Endodermal cell (in vitro differentiated cells): ENCODE measurements around the gene JMJD7. TPM values are rescaled to one million over a fixed set of nuclear protein-coding genes. Genes with fewer than 3 reads are reported as not detected.

Source experiments
- DNase-seq: peaks from one replicate; pipeline ENCODE4 v3.0.0-alpha.2; 2017
- H3K27ac ChIP-seq: 2 replicates; pipeline ENCODE4 v1.5.1; 2013; ENCODE audit warnings: mild to moderate bottlenecking, low read depth, low read length, moderate library complexity
- H3K27me3 ChIP-seq: 2 replicates; pipeline ENCODE4 v1.6.1; 2013; ENCODE audit warnings: mild to moderate bottlenecking, low read length, moderate library complexity; ENCODE audit not compliant: insufficient read depth, control insufficient read depth, poor library complexity, severe bottlenecking
- H3K36me3 ChIP-seq: 2 replicates; pipeline ENCODE4 v1.7.0; 2013; ENCODE audit warnings: mild to moderate bottlenecking, low read length, moderate library complexity; ENCODE audit not compliant: control insufficient read depth, insufficient read depth
- H3K4me1 ChIP-seq: one replicate; pipeline ENCODE4 v1.7.0; 2013; ENCODE audit warnings: low read length; ENCODE audit not compliant: control insufficient read depth, insufficient read depth
- H3K4me3 ChIP-seq: 2 replicates; pipeline ENCODE4 v1.5.1; 2013; ENCODE audit warnings: mild to moderate bottlenecking, low read length, moderate library complexity
- H3K9ac ChIP-seq: 2 replicates; pipeline ENCODE4 v1.6.1; 2013; ENCODE audit warnings: mild to moderate bottlenecking, low read length, moderate library complexity; ENCODE audit not compliant: poor library complexity, severe bottlenecking; ENCODE audit errors: extremely low read depth
- H3K9me3 ChIP-seq: 2 replicates; pipeline ENCODE4 v1.6.1; 2013; ENCODE audit warnings: mild to moderate bottlenecking, low read length, moderate library complexity; ENCODE audit not compliant: control insufficient read depth
- H3K27ac Mint-ChIP-seq: 2 replicates; pipeline ENCODE4 v1.8.0; 2020; ENCODE audit warnings: mixed read lengths
- H3K27me3 Mint-ChIP-seq: 2 replicates; pipeline ENCODE4 v1.8.0; 2021; ENCODE audit warnings: mild to moderate bottlenecking, mixed read lengths; ENCODE audit not compliant: insufficient read depth
- H3K36me3 Mint-ChIP-seq: 2 replicates; pipeline ENCODE4 v1.8.0; 2020; ENCODE audit warnings: low read depth, mixed read lengths
- H3K4me1 Mint-ChIP-seq: 2 replicates; pipeline ENCODE4 v1.8.0; 2020; ENCODE audit warnings: mixed read lengths
- H3K4me3 Mint-ChIP-seq: 2 replicates; pipeline ENCODE4 v1.8.0; 2020; ENCODE audit warnings: mild to moderate bottlenecking, moderate library complexity, mixed read lengths
- H3K9me3 Mint-ChIP-seq: 2 replicates; pipeline ENCODE4 v1.8.0; 2020; ENCODE audit warnings: mild to moderate bottlenecking, mixed read lengths
- WGBS, 2 experiments: methylation state at CpG; one replicate each; pipeline versions ENCODE4 v1.1.5 to v1.1.7; 2013; ENCODE audit warnings: missing lambda C conversion rate in 2 of 2, mixed read lengths in 1 of 2; ENCODE audit not compliant: insufficient coverage in 1 of 2, insufficient read length in 1 of 2; 5-methylcytosine and 5-hydroxymethylcytosine counted together
- total RNA-seq, 2 donors: library from RNA; stranded (reverse); fragmentation: NEBNext Ultra II Directional in 1 of 2; extraction: Animal tissue kit (Norgen Biotek cat#: 25700) in 1 of 2; gene quantifications; 2 replicates in 1 of 2; 3 replicates in 1 of 2; pipeline ENCODE4 v1.2.1, GENCODE V29; 2021
- TF ChIP-seq, protein P1 (sequence below): fragments of 200-600 bp; sonication (generic); conservative IDR thresholded peaks from 2 replicates; pipeline ENCODE4 v1.5.0; 2021; ENCODE audit warnings: antibody characterized with exemption, mild to moderate bottlenecking

JMJD7 gene
- total RNA-seq, 2 donors from 2014 or later: 18.4 to 22.1 TPM

DNA sequence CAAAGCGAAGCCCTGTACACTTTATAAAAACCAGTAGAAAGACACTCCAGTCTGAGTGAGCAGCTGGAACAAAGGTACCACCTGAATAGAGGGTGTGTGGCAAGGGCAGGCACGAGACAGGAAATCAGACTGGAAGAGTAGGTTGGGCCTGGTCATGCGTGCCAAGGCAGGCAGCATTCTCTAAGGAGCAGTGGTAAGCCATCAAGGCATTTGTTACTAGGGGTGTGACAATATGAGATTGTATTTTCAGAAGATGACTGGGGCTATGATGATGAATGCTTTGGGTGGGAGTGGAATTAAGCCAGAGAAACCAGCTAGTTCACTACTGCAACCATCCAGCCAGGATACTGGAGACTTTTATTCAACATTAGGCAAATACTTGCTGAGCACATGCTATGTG lies 5.0 kb downstream of the JMJD7 start:
- Mint-ChIP-seq H3K36me3 (peaks cover 20% of the 10 kb centered on the region), H3K27me3 (no peaks in the 10 kb centered on the region), H3K4me3 (no peak overlapping the region), H3K4me1 (peaks cover 4% of the 10 kb centered on the region), H3K27ac (no peak overlapping the region), H3K9me3 (no peaks in the 10 kb centered on the region)
- Histone ChIP-seq H3K27ac (no peak overlapping the region), H3K4me1 (peaks cover 4% of the 10 kb centered on the region), H3K9ac (no peak overlapping the region), H3K9me3 (no peaks in the 10 kb centered on the region), H3K36me3 (no peaks in the 10 kb centered on the region), H3K4me3 (no peak overlapping the region), H3K27me3 (no peaks in the 10 kb centered on the region)
- TF ChIP-seq, protein P1, sequence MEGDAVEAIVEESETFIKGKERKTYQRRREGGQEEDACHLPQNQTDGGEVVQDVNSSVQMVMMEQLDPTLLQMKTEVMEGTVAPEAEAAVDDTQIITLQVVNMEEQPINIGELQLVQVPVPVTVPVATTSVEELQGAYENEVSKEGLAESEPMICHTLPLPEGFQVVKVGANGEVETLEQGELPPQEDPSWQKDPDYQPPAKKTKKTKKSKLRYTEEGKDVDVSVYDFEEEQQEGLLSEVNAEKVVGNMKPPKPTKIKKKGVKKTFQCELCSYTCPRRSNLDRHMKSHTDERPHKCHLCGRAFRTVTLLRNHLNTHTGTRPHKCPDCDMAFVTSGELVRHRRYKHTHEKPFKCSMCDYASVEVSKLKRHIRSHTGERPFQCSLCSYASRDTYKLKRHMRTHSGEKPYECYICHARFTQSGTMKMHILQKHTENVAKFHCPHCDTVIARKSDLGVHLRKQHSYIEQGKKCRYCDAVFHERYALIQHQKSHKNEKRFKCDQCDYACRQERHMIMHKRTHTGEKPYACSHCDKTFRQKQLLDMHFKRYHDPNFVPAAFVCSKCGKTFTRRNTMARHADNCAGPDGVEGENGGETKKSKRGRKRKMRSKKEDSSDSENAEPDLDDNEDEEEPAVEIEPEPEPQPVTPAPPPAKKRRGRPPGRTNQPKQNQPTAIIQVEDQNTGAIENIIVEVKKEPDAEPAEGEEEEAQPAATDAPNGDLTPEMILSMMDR: no peak
- 94 to 100% methylated on average over 2 to 3 of the region's 3 CpGs for WGBS, 2 experiments
- no peak for DNase-seq

DNA sequence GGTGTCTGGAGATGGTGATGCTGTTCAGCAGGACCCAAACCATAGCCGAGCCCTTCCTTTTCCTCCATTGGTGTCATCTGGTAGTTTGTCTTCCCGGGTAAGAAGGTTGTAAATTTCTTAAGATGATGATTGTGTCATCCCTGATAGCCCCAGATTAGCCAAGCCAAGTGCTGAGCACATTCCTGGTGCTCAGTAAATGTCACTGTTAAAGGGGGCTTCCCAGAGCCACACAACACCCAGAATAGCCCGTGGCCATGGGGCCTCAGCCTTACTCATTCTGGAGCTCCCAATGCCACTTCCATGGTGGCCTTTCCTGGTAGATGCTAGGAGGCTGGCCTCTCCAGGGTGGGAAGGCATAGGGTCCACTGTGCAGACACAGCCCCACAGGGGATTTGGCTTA lies 6.2 kb downstream of the JMJD7 start:
- no peak overlapping the region for H3K4me3 ChIP-seq
- DNase-seq: no peak
- H3K4me3 Mint-ChIP-seq: no peak overlapping the region
- no peak overlapping the region for H3K27ac ChIP-seq
- no peaks in the 10 kb centered on the region for H3K27me3 ChIP-seq
- H3K4me1 ChIP-seq: no peaks in the 10 kb centered on the region
- no peaks in the 10 kb centered on the region for H3K4me1 Mint-ChIP-seq
- H3K9me3 ChIP-seq: no peaks in the 10 kb centered on the region
- no peak overlapping the region for H3K27ac Mint-ChIP-seq
- WGBS, 2 experiments: 77% methylated on average over 3 of the region's 3 CpGs; no CpG with 5 or more reads in 1 of the 2 experiments
- TF ChIP-seq, protein P1: no peak
- no peak overlapping the region for H3K9ac ChIP-seq
- H3K36me3 ChIP-seq: no peaks in the 10 kb centered on the region
- no peaks in the 10 kb centered on the region for H3K27me3 Mint-ChIP-seq
- H3K9me3 Mint-ChIP-seq: no peaks in the 10 kb centered on the region
- peaks cover 22% of the 10 kb centered on the region for H3K36me3 Mint-ChIP-seq

DNA sequence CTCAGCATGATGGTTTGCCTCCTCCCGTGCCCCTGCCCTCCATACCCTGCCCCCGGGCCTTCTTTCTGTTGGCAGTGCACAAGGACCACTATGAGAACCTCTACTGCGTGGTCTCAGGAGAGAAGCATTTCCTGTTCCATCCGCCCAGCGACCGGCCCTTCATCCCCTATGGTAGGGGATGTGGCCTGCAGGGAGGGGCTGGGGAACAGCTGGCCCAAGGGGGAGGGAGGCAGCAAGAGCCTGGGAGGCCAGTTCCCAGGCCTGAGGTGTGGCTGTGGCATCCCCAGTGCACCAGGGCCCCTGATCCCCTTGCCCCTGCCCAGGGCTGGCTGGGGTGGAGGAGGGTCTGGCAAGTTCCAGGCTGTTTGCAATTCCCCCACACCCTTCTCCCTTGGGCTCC lies 8.2 kb downstream of the JMJD7 start:
- Mint-ChIP-seq H3K9me3 (no peaks in the 10 kb centered on the region), H3K4me1 (no peaks in the 10 kb centered on the region), H3K27ac (no peak overlapping the region), H3K36me3 (peaks cover 17% of the 10 kb centered on the region), H3K27me3 (no peaks in the 10 kb centered on the region), H3K4me3 (no peak overlapping the region)
- Histone ChIP-seq H3K4me1 (no peaks in the 10 kb centered on the region), H3K27ac (no peak overlapping the region), H3K9me3 (no peaks in the 10 kb centered on the region), H3K36me3 (no peaks in the 10 kb centered on the region), H3K9ac (no peak overlapping the region), H3K4me3 (no peak overlapping the region), H3K27me3 (no peaks in the 10 kb centered on the region)
- TF ChIP-seq, protein P1: no peak
- WGBS, 2 experiments: 91 to 94% methylated on average over 6 of the region's 6 CpGs
- no peak for DNase-seq
